HepG2 (cell line): Measurements from ENCODE around the gene PSMD6. TPM values are rescaled to one million over a fixed set of nuclear protein-coding genes. Genes with fewer than 3 reads are reported as not detected.

Experiments used
- ATAC-seq: fragments of 200-7000 bp; cut with Tn5 transposase; 3 replicates; pipeline ENCODE4 v1.9.1; 2020; ENCODE audit warnings: mild to moderate bottlenecking, moderate library complexity
- BruUV-seq: library from RNA; stranded (reverse); fragments of 400-500 nt; replicated peaks from 2 replicates; lab custom pipeline; 2021; lab: Mats Ljungman, UMichigan
- CTCF ChIA-PET: fragments of 300-600 bp; formaldehyde crosslinking; extraction: SDS; loops from one replicate; lab custom pipeline; 2021; ENCODE audit warnings: low total read pairs, inconsistent platforms, low intra/inter-chr PET ratio; lab: Yijun Ruan, JAX
- POLR2A ChIA-PET: fragments of 350-600 bp; sonication (Branson Sonifier 250); formaldehyde crosslinking; loops from one replicate; lab custom pipeline; 2020; ENCODE audit warnings: antibody characterized with exemption, inconsistent platforms; lab: Yijun Ruan, JAX
- DNase-seq: peaks from one replicate; pipeline ENCODE4 v3.0.0-alpha.2; 2015; ENCODE audit warnings: low spot score
- FAIRE-seq: peaks from 3 replicates; lab custom pipeline; 2011; peaks lifted over from hg19 to GRCh38; lab: Jason Lieb, UNC
- H2AFZ ChIP-seq: one replicate; pipeline ENCODE4 v1.6.1; 2011; ENCODE audit warnings: low read length, inconsistent platforms
- H3K27ac ChIP-seq: fragments of 300-600 bp; 3 replicates; pipeline ENCODE4 v1.8.0; 2011; ENCODE audit warnings: mixed run types, mild to moderate bottlenecking, mixed read lengths, low read length, inconsistent platforms; ENCODE audit not compliant: insufficient read depth; ENCODE audit errors: extremely low read length
- H3K27me3 ChIP-seq, 2 experiments: fragments of 200-600 bp in 1 of 2; 2 replicates in 1 of 2; 3 replicates in 1 of 2; pipeline versions ENCODE4 v1.6.0 to v1.8.0; 2011; ENCODE audit warnings: low read length in 2 of 2, mild to moderate bottlenecking in 2 of 2, moderate library complexity in 2 of 2, inconsistent platforms in 1 of 2; ENCODE audit not compliant: insufficient read depth in 2 of 2, control insufficient read depth in 1 of 2
- H3K36me3 ChIP-seq, 2 experiments: fragments of 200-600 bp in 1 of 2; replicated peaks in 1 of 2; 2 replicates in 1 of 2; 3 replicates in 1 of 2; pipeline versions ENCODE4 v1.5.1 to v1.8.0; 2011; ENCODE audit warnings: low read length in 2 of 2, inconsistent platforms in 1 of 2; ENCODE audit not compliant: insufficient read depth in 2 of 2, control insufficient read depth in 1 of 2
- H3K4me1 ChIP-seq: 2 replicates; pipeline ENCODE4 v1.5.1; 2012; ENCODE audit warnings: low read length, inconsistent platforms; ENCODE audit not compliant: insufficient read depth
- H3K4me2 ChIP-seq: 2 replicates; pipeline ENCODE4 v1.6.0; 2011; ENCODE audit warnings: low read depth, low read length, inconsistent platforms
- H3K4me3 ChIP-seq, 3 experiments: fragments of 200-600 bp in 1 of 3; sonication (generic), shearing (Covaris generic) in 1 of 3; replicated peaks in 1 of 3; 2 replicates each; pipeline ENCODE4 v1.5.1; 2011 to 2016; ENCODE audit warnings: low read length in 3 of 3, inconsistent platforms in 2 of 3, low read depth in 2 of 3, mild to moderate bottlenecking in 2 of 3, control low read depth in 1 of 3, mixed read lengths in 1 of 3; ENCODE audit not compliant: insufficient read depth in 1 of 3
- H3K79me2 ChIP-seq: one replicate; pipeline ENCODE4 v1.6.1; 2011; ENCODE audit warnings: low read length, inconsistent platforms; ENCODE audit not compliant: insufficient read depth
- H3K9ac ChIP-seq: 2 replicates; pipeline ENCODE4 v1.6.0; 2011; ENCODE audit warnings: mild to moderate bottlenecking, low read depth, low read length, inconsistent platforms; ENCODE audit not compliant: insufficient read depth
- H3K9me3 ChIP-seq: 2 replicates; pipeline ENCODE4 v1.5.1; 2012; ENCODE audit warnings: mild to moderate bottlenecking, low read length
- H4K20me1 ChIP-seq: 2 replicates; pipeline ENCODE4 v1.6.0; 2011; ENCODE audit warnings: inconsistent platforms, mild to moderate bottlenecking, low read length, moderate library complexity; ENCODE audit not compliant: insufficient read depth
- ARID5B ChIP-seq: IDR thresholded peaks from 2 replicates; pipeline ENCODE4 v1.4.0; 2020; ENCODE audit warnings: mild to moderate bottlenecking, missing genetic modification reagents
- CHD4 ChIP-seq: fragments of 200-600 bp; sonication (generic); IDR thresholded peaks from 2 replicates; pipeline ENCODE4 v1.7.0; 2017; ENCODE audit warnings: mild to moderate bottlenecking, low read length, borderline replicate concordance
- ETV5 ChIP-seq: IDR thresholded peaks from 2 replicates; pipeline ENCODE4 v1.6.1; 2018; ENCODE audit warnings: missing biosample characterization, missing genetic modification reagents, inconsistent platforms, borderline replicate concordance
- MAFK ChIP-seq, 2 experiments: IDR thresholded peaks in 1 of 2; conservative IDR thresholded peaks in 1 of 2; 2 replicates each; pipeline ENCODE4 v1.6.1; 2011; ENCODE audit warnings: improper control_type of control experiment in 2 of 2, low read length in 2 of 2
- NFYB ChIP-seq: sonication (generic); formaldehyde crosslinking; IDR thresholded peaks from 2 replicates; pipeline ENCODE4 v1.4.0; 2020; ENCODE audit warnings: missing genetic modification reagents
- NR2F2 ChIP-seq: IDR thresholded peaks from 2 replicates; pipeline ENCODE4 v1.6.1; 2012; ENCODE audit warnings: low read depth, inconsistent platforms, borderline replicate concordance
- SAP130 ChIP-seq: IDR thresholded peaks from 2 replicates; pipeline ENCODE4 v1.6.1; 2016; ENCODE audit warnings: low read depth
- SOX13 ChIP-seq, 3 experiments: fragments of 450-650 bp in 1 of 3; sonication (generic) in 1 of 3; formaldehyde crosslinking in 1 of 3; IDR thresholded peaks in 2 of 3; conservative IDR thresholded peaks in 1 of 3; 2 replicates each; pipeline versions ENCODE4 v1.5.0 to v1.6.1; 2016 to 2020; ENCODE audit warnings: antibody characterized with exemption in 1 of 3, mild to moderate bottlenecking in 1 of 3, missing compliant biosample characterization in 1 of 3, missing genetic modification reagents in 1 of 3, moderate library complexity in 1 of 3
- SOX6 ChIP-seq, 2 experiments: fragments of 450-650 bp in 1 of 2; sonication (generic) in 1 of 2; formaldehyde crosslinking in 1 of 2; IDR thresholded peaks; 2 replicates each; pipeline versions ENCODE4 v1.4.0 to v1.6.1; 2017 to 2020; ENCODE audit warnings: antibody characterized with exemption in 1 of 2, mild to moderate bottlenecking in 1 of 2, missing genetic modification reagents in 1 of 2
- ZNF24 ChIP-seq: fragments of 450-650 bp; IDR thresholded peaks from 2 replicates; pipeline ENCODE4 v1.6.1; 2017; ENCODE audit warnings: antibody characterized with exemption, mild to moderate bottlenecking
- ZNF703 ChIP-seq: sonication (generic); formaldehyde crosslinking; IDR thresholded peaks from 2 replicates; pipeline ENCODE4 v1.5.1; 2020; ENCODE audit warnings: missing genetic modification reagents, mild to moderate bottlenecking, moderate library complexity, borderline replicate concordance
- WGBS: methylation state at CpG from one replicate; pipeline ENCODE4 v1.1.6; 2017; ENCODE audit warnings: low lambda C conversion rate; 5-methylcytosine and 5-hydroxymethylcytosine counted together
- in situ Hi-C: cut with HindIII; loops from 2 replicates; pipeline ENCODE4 v1.10.0; 2017; ENCODE audit warnings: low pct_unique_long_range_greater_than_20kb; ENCODE audit not compliant: extremely low pct_ligation_motif_present
- intact Hi-C: fragments of 100-400 bp; cut with micrococcal nuclease; formaldehyde crosslinking; loops from one replicate; pipeline ENCODE4 v1.10.0; 2022; ENCODE audit not compliant: unreplicated experiment
- polyA plus RNA-seq, 8 experiments: library from polyadenylated mRNA; depleted of rRNA in 3 of 8; stranded (reverse) in 7 of 8; unstranded in 1 of 8; fragments of >200 nt; fragmentation: Illumina TruSeq in 4 of 8; extraction: Trizol in 4 of 8; gene quantifications; 2 replicates each; pipeline versions ENCODE4 v1.2.1 to v1.2.3, GENCODE V29; 2011 to 2016; ENCODE audit warnings: low read depth in 4 of 8, missing spikeins in 1 of 8, mixed read lengths in 1 of 8; ENCODE audit not compliant: insufficient read depth in 1 of 8
- total RNA-seq, 5 experiments: library from RNA; depleted of rRNA; stranded (reverse); fragments of >200 nt; fragmentation: Illumina TruSeq; extraction: Trizol; gene quantifications; 2 replicates each; pipeline ENCODE4 v1.2.3, GENCODE V29; 2016; ENCODE audit warnings: low read depth in 1 of 5
- TF ChIP-seq, protein P1 (sequence below): sonication (generic); formaldehyde crosslinking; IDR thresholded peaks from 2 replicates; pipeline ENCODE4 v1.4.0; 2020; ENCODE audit warnings: missing genetic modification reagents
- TF ChIP-seq, protein P2 (sequence below): sonication (generic); formaldehyde crosslinking; IDR thresholded peaks from 2 replicates; pipeline ENCODE4 v1.4.0; 2020; ENCODE audit warnings: missing genetic modification reagents

Gene PSMD6
- total and polyA plus RNA-seq, 2 of the 13 experiments (the other 11 are each of a cell fraction or from before 2014, with no cell fraction given), result 36.8 to 117 TPM

DNA sequence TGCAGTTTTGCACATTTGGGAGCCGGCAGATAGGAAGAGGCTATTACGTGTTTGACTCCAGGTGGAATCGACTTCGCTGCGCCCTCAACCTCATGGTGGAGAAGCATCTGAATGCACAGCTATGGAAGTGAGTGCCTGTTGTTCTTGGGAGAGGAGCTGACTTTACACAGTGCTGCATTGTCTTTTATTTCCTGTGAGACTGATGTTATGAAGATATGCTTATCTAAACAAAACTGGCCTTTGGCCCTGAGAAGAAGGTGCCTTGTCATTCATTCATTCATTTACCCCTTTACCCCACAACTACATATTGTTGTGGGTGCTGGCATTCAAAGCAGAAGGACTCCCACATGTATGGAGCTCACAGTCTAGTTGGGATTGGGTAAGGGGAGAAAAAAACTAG lies 32.6 kb downstream of the PSMD6 start:
- Histone ChIP-seq H3K36me3 (peaks cover 33 to 86% of the 10 kb centered on the region in 2 experiments), H3K9ac (no peak overlapping the region), H2AFZ (no peak overlapping the region), H3K27me3 (no peaks in the 10 kb centered on the region), H3K9me3 (no peaks in the 10 kb centered on the region), H3K4me1 (peaks cover 19% of the 10 kb centered on the region), H3K79me2 (no peaks in the 10 kb centered on the region), H3K27ac (peak overlapping the region; percentile 34), H4K20me1 (no peaks in the 10 kb centered on the region), H3K4me2 (no peak overlapping the region), H3K4me3 (no peak overlapping the region)
- in situ Hi-C loops, result loop anchor here (5.0 kb wide), 1 partner anchor 78 kb away; the partner anchor contains the start of gene SCAANT1
- 86% methylated on average over 5 of the region's 5 CpGs for WGBS
- ChIA-PET CTCF (no interaction called here), POLR2A (no interaction called here)
- BruUV-seq, result no TSS peak
- FAIRE-seq, result no peak
- intact Hi-C loops, result no loop called here
- peak; percentile 41 for ATAC-seq
- peak; percentile 58 for DNase-seq
- TF ChIP-seq MAFK (conservative IDR thresholded peaks at IDR 0.05 in 1 of 2, IDR thresholded peaks at IDR 0.05 in 1 of 2; ENCODE audit: low read length in 2 of 2) (peak in 1 of 2 experiments; percentile 43; a peak in 1 of 4 replicates), NFYB (CRISPR knock-in tag) (no peak), ARID5B (peak; percentile 27; the same call in 1 of the 2 replicates), CHD4 (no peak), NR2F2 (no peak), SOX13 (IDR thresholded peaks at IDR 0.05) (no peak), SOX13 (CRISPR knock-in tag; conservative IDR thresholded peaks at IDR 0.05 in 1 of 2, IDR thresholded peaks at IDR 0.05 in 1 of 2) (peak in 1 of 2 experiments; percentile 76; a peak in 2 of 4 replicates), ZNF703 (CRISPR knock-in tag) (no peak), ZNF24 (peak; percentile 84), SAP130 (CRISPR knock-in tag) (0 out of 2 replicates have a peak, but pooled peaks have one; percentile 11), ETV5 (CRISPR knock-in tag) (no peak; the same call in 1 of the 2 replicates), SOX6 (IDR thresholded peaks at IDR 0.05) (no peak), SOX6 (CRISPR knock-in tag; IDR thresholded peaks at IDR 0.05) (peak; percentile 20; the same call in 1 of the 2 replicates)
- TF ChIP-seq, protein P1, sequence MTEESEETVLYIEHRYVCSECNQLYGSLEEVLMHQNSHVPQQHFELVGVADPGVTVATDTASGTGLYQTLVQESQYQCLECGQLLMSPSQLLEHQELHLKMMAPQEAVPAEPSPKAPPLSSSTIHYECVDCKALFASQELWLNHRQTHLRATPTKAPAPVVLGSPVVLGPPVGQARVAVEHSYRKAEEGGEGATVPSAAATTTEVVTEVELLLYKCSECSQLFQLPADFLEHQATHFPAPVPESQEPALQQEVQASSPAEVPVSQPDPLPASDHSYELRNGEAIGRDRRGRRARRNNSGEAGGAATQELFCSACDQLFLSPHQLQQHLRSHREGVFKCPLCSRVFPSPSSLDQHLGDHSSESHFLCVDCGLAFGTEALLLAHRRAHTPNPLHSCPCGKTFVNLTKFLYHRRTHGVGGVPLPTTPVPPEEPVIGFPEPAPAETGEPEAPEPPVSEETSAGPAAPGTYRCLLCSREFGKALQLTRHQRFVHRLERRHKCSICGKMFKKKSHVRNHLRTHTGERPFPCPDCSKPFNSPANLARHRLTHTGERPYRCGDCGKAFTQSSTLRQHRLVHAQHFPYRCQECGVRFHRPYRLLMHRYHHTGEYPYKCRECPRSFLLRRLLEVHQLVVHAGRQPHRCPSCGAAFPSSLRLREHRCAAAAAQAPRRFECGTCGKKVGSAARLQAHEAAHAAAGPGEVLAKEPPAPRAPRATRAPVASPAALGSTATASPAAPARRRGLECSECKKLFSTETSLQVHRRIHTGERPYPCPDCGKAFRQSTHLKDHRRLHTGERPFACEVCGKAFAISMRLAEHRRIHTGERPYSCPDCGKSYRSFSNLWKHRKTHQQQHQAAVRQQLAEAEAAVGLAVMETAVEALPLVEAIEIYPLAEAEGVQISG, result no peak
- TF ChIP-seq, protein P2, sequence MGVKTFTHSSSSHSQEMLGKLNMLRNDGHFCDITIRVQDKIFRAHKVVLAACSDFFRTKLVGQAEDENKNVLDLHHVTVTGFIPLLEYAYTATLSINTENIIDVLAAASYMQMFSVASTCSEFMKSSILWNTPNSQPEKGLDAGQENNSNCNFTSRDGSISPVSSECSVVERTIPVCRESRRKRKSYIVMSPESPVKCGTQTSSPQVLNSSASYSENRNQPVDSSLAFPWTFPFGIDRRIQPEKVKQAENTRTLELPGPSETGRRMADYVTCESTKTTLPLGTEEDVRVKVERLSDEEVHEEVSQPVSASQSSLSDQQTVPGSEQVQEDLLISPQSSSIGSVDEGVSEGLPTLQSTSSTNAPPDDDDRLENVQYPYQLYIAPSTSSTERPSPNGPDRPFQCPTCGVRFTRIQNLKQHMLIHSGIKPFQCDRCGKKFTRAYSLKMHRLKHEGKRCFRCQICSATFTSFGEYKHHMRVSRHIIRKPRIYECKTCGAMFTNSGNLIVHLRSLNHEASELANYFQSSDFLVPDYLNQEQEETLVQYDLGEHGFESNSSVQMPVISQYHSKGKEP (CRISPR knock-in tag), result no peak
